Uterus (tissue), 4 donors: ENCODE results near the gene EPB41L1. TPM values are rescaled to one million over a fixed set of nuclear protein-coding genes. Genes with fewer than 3 reads are reported as not detected.

ENCODE experiments used
- DNase-seq, 2 donors: peaks; one replicate each; pipeline ENCODE4 v3.0.0-alpha.2; 2019 to 2020
- H3K27ac ChIP-seq, 2 donors: fragments of 200-600 bp; sonication (generic); 1 replicate in 1 of 2; 2 replicates in 1 of 2; pipeline ENCODE4 v1.5.1; 2016 to 2018
- H3K27me3 ChIP-seq, 2 donors: fragments of 200-600 bp; sonication (generic); one replicate each; pipeline ENCODE4 v1.5.1; 2018 to 2019; ENCODE audit warnings: control low read depth in 1 of 2
- H3K36me3 ChIP-seq, 2 donors: fragments of 200-600 bp; sonication (generic); one replicate each; pipeline ENCODE4 v1.5.1; 2019; ENCODE audit warnings: control low read depth in 1 of 2
- H3K4me1 ChIP-seq, 2 donors: fragments of 200-600 bp; sonication (generic); one replicate each; pipeline ENCODE4 v1.5.1; 2018 to 2019; ENCODE audit warnings: control low read depth in 1 of 2
- H3K4me3 ChIP-seq, 2 donors: fragments of 200-600 bp; sonication (generic); 1 replicate in 1 of 2; 2 replicates in 1 of 2; pipeline ENCODE4 v1.5.1; 2018 to 2019; ENCODE audit warnings: mild to moderate bottlenecking in 1 of 2
- H3K9me3 ChIP-seq, 2 donors: fragments of 200-600 bp; sonication (generic); one replicate each; pipeline ENCODE4 v1.5.1; 2019; ENCODE audit warnings: control low read depth in 1 of 2
- POLR2A ChIP-seq, 2 donors: fragments of 450-650 bp; IDR thresholded peaks; one replicate each; pipeline ENCODE4 v1.6.1; 2016; ENCODE audit warnings: antibody characterized with exemption in 2 of 2, mild to moderate bottlenecking in 1 of 2, moderate library complexity in 1 of 2
- intact Hi-C: fragments of 100-400 bp; cut with DNase I; formaldehyde crosslinking; loops from one replicate; pipeline ENCODE4 v1.15.1; 2023; ENCODE audit warnings: low total_unique reads
- total RNA-seq, 4 donors: library from RNA; depleted of rRNA in 3 of 4; stranded (reverse); fragments of >200 nt in 3 of 4; gene quantifications; one replicate each; pipeline versions ENCODE4 v1.1.0 to v1.2.4, GENCODE V29; 2014 to 2023
- TF ChIP-seq, protein P1 (sequence below), 4 experiments: fragments of 200-600 bp in 2 of 4; fragments of 450-650 bp in 2 of 4; sonication (generic) in 2 of 4; IDR thresholded peaks; one replicate each; pipeline ENCODE4 v1.5.1; 2016 to 2019; ENCODE audit warnings: antibody characterized with exemption in 4 of 4, mild to moderate bottlenecking in 2 of 4, moderate library complexity in 1 of 4
- donor health status: DM: yes; HTN: yes; CAD: no.

The EPB41L1 gene
- total RNA-seq, 4 donors from 2014 or later, result 4.9 to 69.2 (median 33.2) TPM

DNA sequence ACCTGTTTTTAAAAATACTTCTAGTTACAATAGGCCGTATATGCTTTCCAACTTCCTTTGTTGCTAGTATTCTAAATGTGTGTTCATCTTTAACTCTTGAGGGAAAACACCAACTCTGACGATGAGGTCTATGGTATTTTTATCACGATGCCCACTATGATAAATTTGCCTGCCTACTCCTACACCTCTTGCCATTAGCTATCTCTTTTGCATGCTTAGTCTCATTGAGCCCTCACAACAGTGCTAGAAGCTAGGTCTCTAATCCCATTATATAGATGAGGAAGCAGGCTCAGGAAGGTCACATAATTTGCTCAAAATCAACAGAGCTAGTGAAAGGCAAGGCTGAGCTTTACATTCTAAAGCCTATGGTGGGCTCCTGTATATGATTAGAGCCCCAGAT lies 94.9 kb downstream of the EPB41L1 start:
- no peaks in the 10 kb centered on the region for H3K9me3 ChIP-seq
- H3K36me3 ChIP-seq, result no peaks in the 10 kb centered on the region
- no peak overlapping the region for H3K4me3 ChIP-seq
- intact Hi-C loops, result no loop called here
- TF ChIP-seq POLR2A (IDR thresholded peaks at IDR 0.05), result no peak
- TF ChIP-seq, protein P1, sequence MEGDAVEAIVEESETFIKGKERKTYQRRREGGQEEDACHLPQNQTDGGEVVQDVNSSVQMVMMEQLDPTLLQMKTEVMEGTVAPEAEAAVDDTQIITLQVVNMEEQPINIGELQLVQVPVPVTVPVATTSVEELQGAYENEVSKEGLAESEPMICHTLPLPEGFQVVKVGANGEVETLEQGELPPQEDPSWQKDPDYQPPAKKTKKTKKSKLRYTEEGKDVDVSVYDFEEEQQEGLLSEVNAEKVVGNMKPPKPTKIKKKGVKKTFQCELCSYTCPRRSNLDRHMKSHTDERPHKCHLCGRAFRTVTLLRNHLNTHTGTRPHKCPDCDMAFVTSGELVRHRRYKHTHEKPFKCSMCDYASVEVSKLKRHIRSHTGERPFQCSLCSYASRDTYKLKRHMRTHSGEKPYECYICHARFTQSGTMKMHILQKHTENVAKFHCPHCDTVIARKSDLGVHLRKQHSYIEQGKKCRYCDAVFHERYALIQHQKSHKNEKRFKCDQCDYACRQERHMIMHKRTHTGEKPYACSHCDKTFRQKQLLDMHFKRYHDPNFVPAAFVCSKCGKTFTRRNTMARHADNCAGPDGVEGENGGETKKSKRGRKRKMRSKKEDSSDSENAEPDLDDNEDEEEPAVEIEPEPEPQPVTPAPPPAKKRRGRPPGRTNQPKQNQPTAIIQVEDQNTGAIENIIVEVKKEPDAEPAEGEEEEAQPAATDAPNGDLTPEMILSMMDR (IDR thresholded peaks at IDR 0.05), result no peak
- H3K4me1 ChIP-seq, result no peaks in the 10 kb centered on the region
- H3K27ac ChIP-seq, result no peak overlapping the region
- DNase-seq, result no peak
- no peaks in the 10 kb centered on the region for H3K27me3 ChIP-seq

- H3K27ac ChIP-seq, result no peak overlapping the region
- intact Hi-C loops, result no loop called here
- H3K27me3 ChIP-seq, result no peaks in the 10 kb centered on the region
- no peak for DNase-seq
- no peaks in the 10 kb centered on the region for H3K36me3 ChIP-seq
- no peak overlapping the region for H3K4me3 ChIP-seq
- H3K4me1 ChIP-seq, result no peaks in the 10 kb centered on the region
- H3K9me3 ChIP-seq, result no peaks in the 10 kb centered on the region
- TF ChIP-seq POLR2A (IDR thresholded peaks at IDR 0.05), result no peak
- TF ChIP-seq, protein P1 (IDR thresholded peaks at IDR 0.05), result no peak
Measured at GRCh38 chr20:36251426-36251825, 96.9 kb downstream of the EPB41L1 start.

DNA sequence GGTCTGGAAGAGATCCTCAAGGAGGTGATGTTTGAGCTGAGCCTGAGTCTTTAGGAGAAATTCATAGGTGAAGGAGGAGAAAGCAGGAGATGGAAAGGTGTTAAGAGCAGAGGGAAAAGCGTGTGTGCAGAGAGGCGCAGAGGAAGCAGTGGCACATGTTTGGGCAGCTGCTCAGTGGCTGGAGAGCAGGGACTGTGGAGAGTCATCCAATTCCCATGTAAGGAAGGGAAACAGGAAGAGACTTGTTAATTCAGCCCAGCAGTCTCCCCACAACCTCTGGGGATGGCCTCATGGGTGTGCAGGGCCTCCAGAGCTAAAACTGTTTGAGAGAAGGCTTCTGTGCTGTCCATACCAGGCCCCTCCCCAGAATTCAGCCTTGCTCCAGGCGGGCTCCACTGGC lies 98.0 kb downstream of the EPB41L1 start:
- DNase-seq, result no peak
- no peaks in the 10 kb centered on the region for H3K9me3 ChIP-seq
- intact Hi-C loops, result no loop called here
- no peak overlapping the region for H3K27ac ChIP-seq
- no peak for TF ChIP-seq POLR2A (IDR thresholded peaks at IDR 0.05)
- TF ChIP-seq, protein P1 (IDR thresholded peaks at IDR 0.05), result no peak
- no peaks in the 10 kb centered on the region for H3K36me3 ChIP-seq
- no peak overlapping the region for H3K4me3 ChIP-seq
- no peaks in the 10 kb centered on the region for H3K4me1 ChIP-seq
- no peaks in the 10 kb centered on the region for H3K27me3 ChIP-seq

GRCh38 chr20:36253036-36253435 lies 98.5 kb downstream of the EPB41L1 start:
- Histone ChIP-seq H3K9me3 (no peaks in the 10 kb centered on the region), H3K36me3 (no peaks in the 10 kb centered on the region), H3K4me3 (no peak overlapping the region), H3K27me3 (no peaks in the 10 kb centered on the region), H3K27ac (no peak overlapping the region), H3K4me1 (no peaks in the 10 kb centered on the region)
- intact Hi-C loops, result no loop called here
- no peak for DNase-seq
- TF ChIP-seq POLR2A (IDR thresholded peaks at IDR 0.05), result no peak

GRCh38 chr20:36254076-36254475 lies 99.5 kb downstream of the EPB41L1 start:
- Histone ChIP-seq H3K36me3 (no peaks in the 10 kb centered on the region), H3K4me1 (no peaks in the 10 kb centered on the region), H3K27me3 (no peaks in the 10 kb centered on the region), H3K4me3 (no peak overlapping the region), H3K9me3 (no peaks in the 10 kb centered on the region), H3K27ac (no peak overlapping the region)
- intact Hi-C loops, result no loop called here
- no peak for TF ChIP-seq POLR2A (IDR thresholded peaks at IDR 0.05)
- TF ChIP-seq, protein P1 (IDR thresholded peaks at IDR 0.05), result no peak
- no peak for DNase-seq

DNA sequence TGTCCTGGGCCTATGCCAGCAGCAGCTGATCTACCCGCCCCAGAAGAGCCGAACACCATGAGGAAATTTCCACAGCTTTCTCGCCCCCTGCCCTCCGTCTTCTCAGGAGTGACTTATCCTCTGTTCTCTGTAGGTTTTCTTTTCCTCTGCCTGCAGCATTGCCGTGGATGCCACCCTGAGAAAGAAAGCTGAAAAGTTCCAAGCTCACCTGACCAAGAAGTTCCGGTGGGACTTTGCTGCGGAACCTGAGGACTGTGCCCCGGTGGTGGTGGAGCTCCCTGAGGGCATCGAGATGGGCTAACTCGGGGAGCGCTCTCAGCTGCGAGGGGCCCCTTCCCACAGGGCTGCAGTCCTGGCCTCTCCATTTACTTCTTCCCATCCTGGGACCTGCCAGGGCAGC lies 100.9 kb downstream of the EPB41L1 start:
- H3K27me3 ChIP-seq, result no peaks in the 10 kb centered on the region
- H3K4me3 ChIP-seq, result no peak overlapping the region
- DNase-seq, result no peak
- TF ChIP-seq, protein P1 (IDR thresholded peaks at IDR 0.05), result no peak
- no peak for TF ChIP-seq POLR2A (IDR thresholded peaks at IDR 0.05)
- H3K4me1 ChIP-seq, result no peaks in the 10 kb centered on the region
- intact Hi-C loops, result no loop called here
- no peaks in the 10 kb centered on the region for H3K36me3 ChIP-seq
- no peak overlapping the region for H3K27ac ChIP-seq
- H3K9me3 ChIP-seq, result no peaks in the 10 kb centered on the region
